Measurements from ENCODE around the gene PDX1. TPM values are rescaled to one million over a fixed set of nuclear protein-coding genes. Genes with fewer than 3 reads are reported as not detected.

PDX1 gene
- total RNA-seq, 3 donors from 2014 or later (not counting 1 experiment from before 2014, with no cell fraction given), result not detected

DNA sequence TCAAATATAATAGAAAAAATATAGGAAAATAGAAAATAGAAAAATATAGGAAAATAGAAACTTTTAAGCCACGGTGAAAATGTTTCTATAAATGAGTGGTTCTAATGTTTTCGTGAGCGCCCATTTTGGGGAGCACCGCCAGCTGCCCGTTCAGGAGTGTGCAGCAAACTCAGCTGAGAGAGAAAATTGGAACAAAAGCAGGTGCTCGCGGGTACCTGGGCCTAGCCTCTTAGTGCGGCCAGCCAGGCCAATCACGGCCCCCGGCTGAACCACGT is 204 bp upstream of the PDX1 start:
- H3K4me1 Mint-ChIP-seq, result peaks cover 16 to 29% of the 10 kb centered on the region in 2 donors
- H3K27ac Mint-ChIP-seq, result no peak overlapping the region
- H3K27me3 Mint-ChIP-seq (ENCODE audit: low read depth in 2 of 2), result peaks cover 65 to 76% of the 10 kb centered on the region in 2 donors
- WGBS (ENCODE audit: insufficient coverage), result 8% methylated on average over 11 of the region's 11 CpGs
- peak in 1 of 3 donors; percentile 38 for ATAC-seq
- no peak overlapping the region for H3K4me3 ChIP-seq (ENCODE audit: low read length)
- intact Hi-C loops (cut with micrococcal nuclease), result no loop called here
- TF ChIP-seq, protein P1, sequence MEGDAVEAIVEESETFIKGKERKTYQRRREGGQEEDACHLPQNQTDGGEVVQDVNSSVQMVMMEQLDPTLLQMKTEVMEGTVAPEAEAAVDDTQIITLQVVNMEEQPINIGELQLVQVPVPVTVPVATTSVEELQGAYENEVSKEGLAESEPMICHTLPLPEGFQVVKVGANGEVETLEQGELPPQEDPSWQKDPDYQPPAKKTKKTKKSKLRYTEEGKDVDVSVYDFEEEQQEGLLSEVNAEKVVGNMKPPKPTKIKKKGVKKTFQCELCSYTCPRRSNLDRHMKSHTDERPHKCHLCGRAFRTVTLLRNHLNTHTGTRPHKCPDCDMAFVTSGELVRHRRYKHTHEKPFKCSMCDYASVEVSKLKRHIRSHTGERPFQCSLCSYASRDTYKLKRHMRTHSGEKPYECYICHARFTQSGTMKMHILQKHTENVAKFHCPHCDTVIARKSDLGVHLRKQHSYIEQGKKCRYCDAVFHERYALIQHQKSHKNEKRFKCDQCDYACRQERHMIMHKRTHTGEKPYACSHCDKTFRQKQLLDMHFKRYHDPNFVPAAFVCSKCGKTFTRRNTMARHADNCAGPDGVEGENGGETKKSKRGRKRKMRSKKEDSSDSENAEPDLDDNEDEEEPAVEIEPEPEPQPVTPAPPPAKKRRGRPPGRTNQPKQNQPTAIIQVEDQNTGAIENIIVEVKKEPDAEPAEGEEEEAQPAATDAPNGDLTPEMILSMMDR (IDR thresholded peaks at IDR 0.05), result no peak
- no peaks in the 10 kb centered on the region for H3K9me3 Mint-ChIP-seq
- H3K4me1 ChIP-seq (ENCODE audit: control insufficient read depth, insufficient read depth, low read length), result peaks cover 38% of the 10 kb centered on the region
- DNase-seq, result no peak
- H3K4me3 Mint-ChIP-seq, result peak overlapping the region; percentile 38
- H3K27ac ChIP-seq (ENCODE audit: low read length), result no peak overlapping the region
- H3K36me3 Mint-ChIP-seq, result no peaks in the 10 kb centered on the region
- H3K27me3 ChIP-seq (ENCODE audit: control insufficient read depth, insufficient read depth, low read length), result peaks cover 71% of the 10 kb centered on the region
- H3K9me3 ChIP-seq (ENCODE audit: control insufficient read depth, insufficient read depth, low read length), result no peaks in the 10 kb centered on the region
- H3K36me3 ChIP-seq (ENCODE audit: control insufficient read depth, insufficient read depth, low read length), result no peaks in the 10 kb centered on the region

DNA sequence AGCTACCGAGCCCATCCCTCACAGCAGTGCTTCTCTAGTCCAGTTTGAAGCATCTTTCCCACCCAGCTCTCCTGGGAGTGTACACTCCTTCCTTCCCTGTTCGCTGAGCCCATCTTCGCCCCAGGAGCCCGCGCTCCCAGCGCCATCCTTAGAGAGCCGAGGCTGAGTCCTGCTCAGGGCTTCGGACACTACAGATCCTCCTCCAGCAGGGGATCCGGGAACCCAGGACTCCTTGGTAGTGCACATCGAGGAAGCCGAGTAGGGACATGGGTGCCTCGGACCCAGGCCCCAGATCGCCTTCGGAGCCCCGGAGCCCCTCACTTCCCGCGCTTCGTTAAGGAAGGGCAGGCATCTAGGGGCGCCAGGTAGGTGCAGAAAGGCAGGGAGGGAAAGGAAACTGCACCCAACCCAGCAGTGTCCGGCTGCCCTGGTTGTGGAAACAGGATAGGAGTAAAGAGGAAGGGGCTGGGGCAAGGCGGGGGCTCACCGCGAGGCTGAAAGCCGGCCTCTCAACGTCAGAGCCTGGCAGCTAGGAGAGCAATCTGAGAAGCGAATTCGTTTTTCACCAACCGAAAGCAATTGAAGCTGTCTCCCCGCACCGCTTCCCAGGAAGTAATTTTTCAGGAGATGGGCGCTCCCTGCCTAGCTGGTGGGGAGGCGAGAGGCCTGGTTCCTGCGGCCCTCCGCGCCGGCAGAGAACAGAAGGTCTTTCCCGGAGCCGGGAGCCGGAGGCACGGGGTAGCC is 1.0 kb downstream of the PDX1 start:
- ATAC-seq, result peak in 1 of 3 donors; percentile 22
- no peaks in the 10 kb centered on the region for H3K36me3 ChIP-seq (ENCODE audit: control insufficient read depth, insufficient read depth, low read length)
- no peak overlapping the region for H3K4me3 ChIP-seq (ENCODE audit: low read length)
- H3K27ac ChIP-seq (ENCODE audit: low read length), result no peak overlapping the region
- 2% methylated on average over 40 of the region's 40 CpGs for WGBS (ENCODE audit: insufficient coverage)
- Mint-ChIP-seq H3K36me3 (no peaks in the 10 kb centered on the region), H3K27ac (no peak overlapping the region), H3K4me1 (peaks cover 16 to 29% of the 10 kb centered on the region in 2 donors), H3K27me3 (ENCODE audit: low read depth in 2 of 2) (peaks cover 62 to 71% of the 10 kb centered on the region in 2 donors), H3K4me3 (peak overlapping the region; percentile 69), H3K9me3 (no peaks in the 10 kb centered on the region)
- DNase-seq, result no peak
- TF ChIP-seq, protein P1 (IDR thresholded peaks at IDR 0.05), result no peak
- H3K27me3 ChIP-seq (ENCODE audit: control insufficient read depth, insufficient read depth, low read length), result peaks cover 71% of the 10 kb centered on the region
- no peaks in the 10 kb centered on the region for H3K9me3 ChIP-seq (ENCODE audit: control insufficient read depth, insufficient read depth, low read length)
- H3K4me1 ChIP-seq (ENCODE audit: control insufficient read depth, insufficient read depth, low read length), result peaks cover 38% of the 10 kb centered on the region
- intact Hi-C loops (cut with micrococcal nuclease), result no loop called here

DNA sequence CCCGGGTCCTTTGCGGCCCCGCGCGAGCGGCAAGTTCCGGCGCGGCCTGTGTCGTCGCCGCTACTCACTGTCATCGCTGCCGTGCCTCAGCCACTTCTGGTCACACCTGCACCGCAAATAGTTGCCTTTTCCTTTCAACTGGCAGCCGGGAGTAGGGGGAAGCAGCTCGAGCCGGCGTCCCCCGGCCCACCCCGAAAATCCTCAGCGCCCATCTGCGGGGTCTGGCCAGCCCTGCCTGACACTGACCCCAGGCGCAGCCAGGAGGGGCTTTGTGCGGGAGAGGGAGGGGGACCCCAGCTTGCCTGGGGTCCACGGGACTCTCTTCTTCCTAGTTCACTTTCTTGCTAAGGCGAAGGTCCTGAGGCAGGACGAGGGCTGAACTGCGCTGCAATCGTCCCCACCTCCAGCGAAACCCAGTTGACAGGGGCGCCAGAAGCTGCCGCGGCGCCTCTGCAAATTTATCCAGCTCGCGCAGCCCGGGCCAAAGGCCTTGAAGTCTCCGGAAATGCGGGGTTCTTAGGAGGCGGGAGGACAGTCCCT is 1.7 kb downstream of the PDX1 start:
- Mint-ChIP-seq H3K9me3 (no peaks in the 10 kb centered on the region), H3K4me1 (peaks cover 17 to 29% of the 10 kb centered on the region in 2 donors), H3K27me3 (ENCODE audit: low read depth in 2 of 2) (peaks cover 61 to 71% of the 10 kb centered on the region in 2 donors), H3K4me3 (no peak overlapping the region), H3K27ac (no peak overlapping the region), H3K36me3 (no peaks in the 10 kb centered on the region)
- H3K4me3 ChIP-seq (ENCODE audit: low read length), result no peak overlapping the region
- no peaks in the 10 kb centered on the region for H3K9me3 ChIP-seq (ENCODE audit: control insufficient read depth, insufficient read depth, low read length)
- DNase-seq, result peak in 1 of 2 donors; percentile 14
- ATAC-seq, result peak in 1 of 3 donors; percentile 47
- H3K4me1 ChIP-seq (ENCODE audit: control insufficient read depth, insufficient read depth, low read length), result peaks cover 38% of the 10 kb centered on the region
- H3K27me3 ChIP-seq (ENCODE audit: control insufficient read depth, insufficient read depth, low read length), result peaks cover 71% of the 10 kb centered on the region
- intact Hi-C loops (cut with micrococcal nuclease), result no loop called here
- no peak overlapping the region for H3K27ac ChIP-seq (ENCODE audit: low read length)
- no peaks in the 10 kb centered on the region for H3K36me3 ChIP-seq (ENCODE audit: control insufficient read depth, insufficient read depth, low read length)
- TF ChIP-seq, protein P1 (IDR thresholded peaks at IDR 0.05), result no peak
- 5% methylated on average over 41 of the region's 41 CpGs for WGBS (ENCODE audit: insufficient coverage)
